KOPT-K1 (cell line): ENCODE results near the gene BAIAP2.

ENCODE experiments used
- H3K27ac ChIP-seq: fragments of 200-600 bp; sonication (generic); 2 replicates; pipeline ENCODE4 v1.5.1; 2016; ENCODE audit warnings: antibody characterized with exemption, mild to moderate bottlenecking, low read depth, low read length; ENCODE audit not compliant: poor library complexity, severe bottlenecking
- H3K36me3 ChIP-seq: fragments of 200-600 bp; sonication (generic); 2 replicates; pipeline ENCODE4 v1.5.1; 2017; ENCODE audit warnings: antibody characterized with exemption, mild to moderate bottlenecking, low read length, moderate library complexity; ENCODE audit not compliant: insufficient read depth
- H3K9me3 ChIP-seq: fragments of 200-600 bp; sonication (generic); 2 replicates; pipeline ENCODE4 v1.5.1; 2017; ENCODE audit warnings: antibody characterized with exemption, low read length, mild to moderate bottlenecking; ENCODE audit not compliant: insufficient read depth, poor library complexity, severe bottlenecking

Gene BAIAP2

DNA sequence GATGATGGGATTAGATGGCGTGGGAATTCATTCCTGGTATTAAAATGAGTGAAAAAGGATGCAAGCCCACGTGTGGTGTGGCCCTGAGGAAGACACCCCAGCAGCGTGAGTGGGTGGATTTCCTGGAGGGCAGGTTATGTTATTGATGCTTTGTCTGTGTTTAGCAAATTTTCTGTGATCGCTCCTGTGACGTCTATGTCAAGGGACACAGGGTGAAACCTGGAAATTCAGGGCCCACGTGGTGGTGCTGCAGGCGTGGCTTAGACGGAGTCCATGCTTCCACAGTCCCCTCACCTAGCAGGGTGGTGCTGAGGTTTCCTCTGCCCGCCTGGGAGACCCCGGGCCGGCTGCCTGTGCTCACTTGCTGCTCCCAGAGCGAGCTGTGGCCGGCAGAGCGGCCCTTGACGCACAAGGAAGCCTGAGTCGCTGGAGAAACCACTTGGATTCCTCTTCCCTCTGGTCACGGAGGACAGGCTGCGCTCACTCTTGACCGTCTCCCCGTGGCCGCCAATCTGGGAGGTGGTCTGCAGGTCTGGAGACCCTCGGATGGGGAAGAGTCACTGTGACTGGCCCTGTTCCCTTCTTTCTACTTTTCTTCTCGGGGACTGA, 23.4 kb downstream of the BAIAP2 start:
- Histone ChIP-seq H3K9me3 (no peaks in the 10 kb centered on the region), H3K27ac (no peak overlapping the region), H3K36me3 (no peaks in the 10 kb centered on the region)

DNA sequence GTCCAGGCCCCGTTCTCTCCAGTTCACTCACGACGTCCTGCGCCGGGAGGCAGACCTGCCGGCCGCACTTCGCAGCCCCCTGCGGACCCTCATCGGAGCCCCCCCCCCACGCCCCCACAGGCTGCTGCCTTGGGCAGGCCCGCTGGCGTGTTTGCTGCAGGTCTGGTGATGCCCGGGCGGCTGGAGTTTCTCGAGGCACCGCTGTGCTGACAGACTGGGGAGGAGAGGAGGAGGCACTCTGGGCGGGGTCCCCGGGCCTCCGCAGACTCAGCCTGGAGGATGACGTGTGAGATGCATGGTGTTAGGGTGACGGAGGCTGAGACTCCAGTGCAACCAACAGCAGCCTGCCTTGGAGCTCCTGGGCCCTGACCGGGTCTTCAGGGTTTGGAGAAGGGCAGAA, 24.1 kb downstream of the BAIAP2 start:
- Histone ChIP-seq H3K36me3 (no peaks in the 10 kb centered on the region), H3K27ac (no peak overlapping the region), H3K9me3 (no peaks in the 10 kb centered on the region)

DNA sequence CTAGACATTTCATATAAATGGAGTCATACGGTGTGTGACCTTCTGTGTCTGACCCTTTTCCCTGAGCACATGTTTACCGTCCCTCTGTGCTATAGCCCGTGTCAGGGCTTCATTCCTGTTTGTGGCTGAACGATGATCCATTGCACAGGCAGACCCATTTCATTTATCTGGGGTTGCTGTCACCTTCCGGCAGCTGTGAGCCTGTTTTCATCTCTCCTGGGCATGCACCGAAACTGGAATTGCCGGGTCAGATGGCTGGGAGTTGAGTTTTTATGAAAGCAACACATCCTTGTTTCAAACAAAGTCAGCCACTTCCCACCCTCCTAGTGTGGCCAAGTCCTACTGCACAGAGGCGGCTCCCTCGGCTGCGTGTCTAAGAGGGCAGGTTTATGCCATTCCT, 25.5 kb downstream of the BAIAP2 start:
- Histone ChIP-seq H3K27ac (no peak overlapping the region), H3K9me3 (no peaks in the 10 kb centered on the region), H3K36me3 (no peaks in the 10 kb centered on the region)

DNA sequence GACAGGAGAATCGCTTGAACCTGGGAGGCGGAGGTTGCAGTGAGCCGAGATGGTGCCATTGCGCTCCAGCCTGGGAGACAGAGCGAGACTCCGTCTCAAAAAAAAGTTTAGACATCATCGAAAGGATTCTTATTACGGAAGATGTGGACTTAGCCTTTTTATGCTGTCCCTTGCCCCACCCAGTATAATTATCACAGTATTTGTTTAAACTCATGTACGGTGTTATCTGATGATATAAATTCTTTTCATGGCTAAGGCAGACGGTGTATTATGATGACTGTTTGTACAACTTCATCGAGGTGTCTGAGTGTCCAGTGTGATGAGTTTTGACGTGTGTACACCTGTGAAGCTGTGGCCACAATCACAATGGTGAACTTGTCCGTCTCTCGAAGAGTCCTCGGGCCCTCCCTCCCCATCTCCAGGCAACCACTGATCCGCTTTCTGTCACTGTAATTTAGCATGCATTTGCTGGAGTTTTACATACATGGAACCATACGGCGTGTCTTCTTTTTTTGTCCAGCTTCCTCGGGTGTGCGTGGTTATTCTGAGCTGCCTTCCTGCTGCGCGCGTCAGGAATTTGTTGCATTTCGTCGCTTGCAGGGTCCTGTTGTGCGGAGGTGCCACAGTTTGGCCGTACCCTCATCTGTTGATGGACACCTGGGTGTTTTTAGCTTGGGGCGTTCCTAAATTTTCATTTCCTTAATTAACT, 26.2 kb downstream of the BAIAP2 start:
- no peaks in the 10 kb centered on the region for H3K9me3 ChIP-seq
- H3K27ac ChIP-seq: no peak overlapping the region
- no peaks in the 10 kb centered on the region for H3K36me3 ChIP-seq

DNA sequence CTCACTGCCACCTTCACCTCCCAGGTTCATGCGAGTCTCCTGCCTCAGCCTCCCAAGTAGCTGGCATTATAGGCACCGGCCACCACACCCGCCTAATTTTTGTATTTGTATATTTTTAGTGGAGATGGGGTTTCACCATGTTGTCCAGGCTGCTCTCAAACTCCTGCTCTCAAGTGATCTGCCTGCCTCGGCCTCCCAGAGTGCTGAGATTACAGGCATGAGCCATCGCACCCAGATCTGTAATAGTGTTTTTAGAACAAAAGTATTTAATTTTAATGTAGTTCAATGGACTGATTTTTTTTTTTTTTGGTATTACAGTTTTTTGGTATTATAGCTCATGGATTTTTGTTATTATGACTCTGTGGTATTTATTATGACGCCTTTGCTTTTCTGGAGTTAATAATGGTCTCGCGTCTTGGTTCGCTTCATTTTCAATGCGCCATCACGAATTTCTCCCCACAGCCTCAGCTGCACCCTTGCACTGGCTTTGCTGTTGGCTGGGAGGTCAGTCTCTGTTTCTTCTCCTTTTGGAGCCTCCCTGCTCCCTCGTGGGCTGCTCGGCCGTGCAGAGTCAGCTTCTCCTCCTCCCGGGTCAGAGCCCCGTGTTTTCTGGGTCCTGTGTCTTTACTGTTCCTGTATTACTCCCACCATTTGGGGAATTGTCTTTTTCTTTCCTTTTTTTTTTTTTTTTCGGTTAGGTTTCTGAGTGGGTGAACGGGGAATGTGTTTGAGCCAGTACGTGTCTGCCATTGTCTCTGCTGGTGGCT, 27.2 kb downstream of the BAIAP2 start:
- H3K36me3 ChIP-seq: no peaks in the 10 kb centered on the region
- no peaks in the 10 kb centered on the region for H3K9me3 ChIP-seq
- H3K27ac ChIP-seq: no peak overlapping the region

DNA sequence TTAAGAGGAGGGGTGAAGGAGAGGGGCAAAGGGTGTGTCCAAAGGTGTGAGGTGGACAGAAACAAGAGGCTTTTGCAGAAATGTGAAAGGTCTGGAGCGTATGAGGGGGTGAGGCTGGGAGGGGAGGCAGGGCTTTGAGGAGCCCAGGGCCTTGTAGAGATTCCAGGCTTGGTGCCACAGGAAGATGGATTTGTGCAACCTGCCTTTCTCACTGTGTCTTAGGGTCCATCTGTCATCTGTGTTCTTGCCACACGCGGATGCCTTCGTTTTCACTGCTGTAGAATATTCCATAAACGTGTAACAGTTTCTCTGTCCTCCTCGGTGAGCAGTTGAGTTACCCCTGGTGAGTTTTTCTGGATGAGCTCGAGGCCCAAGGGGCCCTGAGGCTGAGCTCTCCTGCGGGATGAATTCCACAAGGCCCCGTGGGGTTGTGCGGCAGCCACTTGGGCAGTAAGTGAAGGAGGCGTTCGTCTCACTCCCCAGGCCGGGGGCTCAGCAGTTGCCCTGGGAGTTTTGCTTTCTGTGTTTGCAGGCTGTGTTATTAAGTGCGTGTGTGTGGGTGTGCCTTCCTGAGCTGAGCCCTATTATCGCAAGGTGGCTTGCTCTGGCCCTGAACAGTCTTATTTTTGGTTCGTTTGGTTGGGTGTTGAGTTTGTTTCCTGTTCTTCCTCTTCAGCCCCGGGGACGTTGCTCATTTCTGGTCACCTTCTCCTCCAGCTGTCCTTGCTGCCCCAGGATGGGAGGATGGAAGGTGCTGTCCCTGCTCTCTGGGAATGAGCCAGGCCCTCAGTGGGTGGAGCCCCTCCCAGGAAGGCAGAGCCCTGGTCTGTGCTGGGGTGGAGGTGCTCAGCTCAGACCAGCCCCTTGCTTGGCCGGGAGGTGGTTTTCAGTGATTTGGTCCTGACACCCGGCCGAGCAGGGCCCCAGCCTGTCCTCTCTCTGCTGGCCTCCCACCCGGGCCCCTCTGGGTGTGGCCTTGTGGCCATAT, 28.4 kb downstream of the BAIAP2 start:
- Histone ChIP-seq H3K36me3 (no peaks in the 10 kb centered on the region), H3K9me3 (no peaks in the 10 kb centered on the region), H3K27ac (no peak overlapping the region)

DNA sequence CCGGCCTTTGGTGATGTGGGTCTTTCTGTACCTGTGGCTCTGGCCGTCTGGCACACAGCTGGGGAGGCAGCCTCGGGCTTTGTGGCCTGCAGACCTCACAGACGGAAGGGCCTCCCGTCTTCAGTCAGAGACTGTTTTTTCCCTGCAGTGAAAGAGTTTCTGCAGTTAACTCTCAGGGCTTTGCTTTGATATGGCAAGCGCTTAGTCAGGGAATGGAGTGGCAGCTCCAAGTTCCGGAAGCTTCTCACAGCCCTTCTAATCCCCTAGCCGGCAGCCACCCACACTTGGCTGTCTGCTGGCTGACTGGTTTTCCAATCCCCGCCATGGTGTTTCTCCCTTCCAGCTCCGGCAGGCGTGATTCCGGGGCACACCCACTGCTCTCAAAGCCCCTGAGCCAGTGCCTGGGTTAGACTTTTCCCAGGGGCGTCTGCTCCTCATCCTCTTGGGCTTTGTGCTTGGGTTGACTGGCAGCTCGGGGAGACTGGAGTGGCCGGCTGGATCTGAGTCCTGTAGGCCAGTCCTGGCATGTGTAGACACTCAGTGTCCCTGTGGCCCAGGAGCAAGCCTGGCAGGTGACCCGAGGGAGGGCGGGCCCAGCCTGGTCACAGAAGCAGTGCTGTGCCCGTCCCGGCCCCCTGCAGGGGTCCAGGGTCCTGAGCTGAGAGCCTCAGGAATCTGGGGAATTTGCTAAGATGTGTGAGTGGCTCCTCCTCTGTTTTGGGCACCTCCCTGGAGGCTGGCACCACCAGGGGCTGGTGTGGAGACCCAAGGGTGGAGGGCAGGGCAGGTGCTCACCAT, 29.9 kb downstream of the BAIAP2 start:
- no peaks in the 10 kb centered on the region for H3K36me3 ChIP-seq
- H3K9me3 ChIP-seq: no peaks in the 10 kb centered on the region
- H3K27ac ChIP-seq: no peak overlapping the region

DNA sequence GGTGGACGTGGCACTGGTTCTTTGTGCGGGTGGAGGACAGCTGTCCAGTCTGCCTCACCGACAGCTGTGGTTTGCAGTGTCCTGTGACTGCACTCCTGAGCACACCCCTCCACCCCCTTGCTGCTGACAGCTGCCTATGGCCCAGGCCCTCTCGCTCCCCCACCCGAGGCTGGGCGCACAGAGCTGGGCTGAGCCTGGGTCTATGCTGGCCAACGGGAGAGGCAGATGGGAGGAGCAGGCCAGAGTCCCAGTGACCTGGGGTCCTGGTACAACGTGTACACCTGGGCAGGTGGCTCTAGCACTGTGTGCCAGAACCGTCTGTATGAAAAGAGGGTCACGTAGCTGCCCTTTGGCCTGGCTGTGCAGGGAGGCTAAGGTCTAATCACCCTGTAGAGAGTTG, 30.5 kb downstream of the BAIAP2 start:
- H3K27ac ChIP-seq: no peak overlapping the region

DNA sequence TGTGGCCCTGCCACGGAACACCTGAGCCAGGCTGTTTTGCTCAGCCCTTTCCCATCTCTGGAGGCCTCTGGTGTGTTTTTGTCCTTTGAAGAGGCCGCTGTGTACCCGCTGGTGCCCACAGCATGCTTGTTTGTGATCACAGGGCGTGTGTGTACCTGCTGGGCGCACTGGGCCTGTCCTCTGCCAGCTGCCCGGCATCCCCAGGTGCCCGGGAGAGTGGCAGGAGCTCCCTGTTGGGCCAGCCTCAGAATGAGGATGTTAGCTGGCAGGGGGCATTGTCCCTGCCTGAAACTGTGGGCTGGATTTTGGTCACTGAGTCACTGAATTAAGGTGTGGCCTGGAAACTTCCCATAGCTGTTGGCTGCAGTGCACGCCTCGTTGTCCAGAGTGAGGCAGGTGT, 31.1 kb downstream of the BAIAP2 start:
- Histone ChIP-seq H3K36me3 (no peaks in the 10 kb centered on the region), H3K27ac (no peak overlapping the region), H3K9me3 (no peaks in the 10 kb centered on the region)

More for the DNA sequence above, 30.5 kb downstream of the BAIAP2 start:
- H3K9me3 ChIP-seq: no peaks in the 10 kb centered on the region
- H3K36me3 ChIP-seq: no peaks in the 10 kb centered on the region

DNA sequence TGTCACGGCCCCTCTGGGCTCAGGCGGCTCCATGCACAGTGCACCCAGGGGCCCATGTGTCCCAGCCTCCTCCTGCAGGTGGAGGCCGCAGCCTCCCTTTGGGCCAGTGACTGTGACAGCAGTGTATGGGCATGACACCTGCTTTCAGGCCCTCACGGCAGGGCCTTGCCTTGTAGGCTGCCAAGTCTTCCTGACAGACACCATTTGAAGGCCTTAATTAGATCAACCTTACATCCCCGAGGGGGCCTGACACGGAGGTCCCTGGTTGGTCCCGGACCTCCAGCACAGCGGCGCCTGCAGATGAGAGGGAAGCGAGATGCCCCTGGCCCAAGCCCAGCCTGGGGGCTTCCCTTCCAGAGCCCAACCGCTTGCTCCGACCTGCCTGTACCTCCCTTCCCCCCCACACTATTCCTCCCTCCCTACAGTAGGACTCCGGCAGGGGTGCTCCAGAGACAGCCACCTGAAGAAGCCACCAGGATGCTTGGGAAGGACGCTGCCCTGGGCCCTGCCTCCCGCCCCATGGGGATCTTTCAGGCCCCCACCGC, 31.9 kb downstream of the BAIAP2 start:
- H3K27ac ChIP-seq: no peak overlapping the region

DNA sequence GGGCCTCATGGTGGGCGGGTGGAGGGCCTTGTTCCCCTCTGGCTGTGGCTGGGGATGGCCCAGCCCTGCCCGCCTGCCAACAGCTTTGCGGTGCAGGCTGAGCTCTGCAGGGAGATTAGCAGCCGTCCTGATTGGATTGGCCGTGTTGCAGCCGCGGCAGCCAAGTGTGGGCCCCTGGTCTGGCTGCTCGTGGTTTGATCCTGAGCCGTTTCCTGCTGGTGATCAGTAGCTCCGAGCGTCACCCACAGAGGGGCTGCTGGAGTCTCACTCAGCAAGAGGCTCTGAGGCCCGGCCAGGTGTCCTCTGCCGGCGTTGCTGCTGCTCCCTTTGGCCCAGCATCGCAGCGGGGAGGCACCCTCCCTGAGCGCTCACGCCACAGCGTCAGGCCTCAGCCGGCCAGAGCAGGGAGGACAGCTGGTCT, 32.5 kb downstream of the BAIAP2 start:
- Histone ChIP-seq H3K36me3 (no peaks in the 10 kb centered on the region), H3K27ac (no peak overlapping the region), H3K9me3 (no peaks in the 10 kb centered on the region)

More for the DNA sequence above, 31.9 kb downstream of the BAIAP2 start:
- Histone ChIP-seq H3K9me3 (no peaks in the 10 kb centered on the region), H3K36me3 (no peaks in the 10 kb centered on the region)

DNA sequence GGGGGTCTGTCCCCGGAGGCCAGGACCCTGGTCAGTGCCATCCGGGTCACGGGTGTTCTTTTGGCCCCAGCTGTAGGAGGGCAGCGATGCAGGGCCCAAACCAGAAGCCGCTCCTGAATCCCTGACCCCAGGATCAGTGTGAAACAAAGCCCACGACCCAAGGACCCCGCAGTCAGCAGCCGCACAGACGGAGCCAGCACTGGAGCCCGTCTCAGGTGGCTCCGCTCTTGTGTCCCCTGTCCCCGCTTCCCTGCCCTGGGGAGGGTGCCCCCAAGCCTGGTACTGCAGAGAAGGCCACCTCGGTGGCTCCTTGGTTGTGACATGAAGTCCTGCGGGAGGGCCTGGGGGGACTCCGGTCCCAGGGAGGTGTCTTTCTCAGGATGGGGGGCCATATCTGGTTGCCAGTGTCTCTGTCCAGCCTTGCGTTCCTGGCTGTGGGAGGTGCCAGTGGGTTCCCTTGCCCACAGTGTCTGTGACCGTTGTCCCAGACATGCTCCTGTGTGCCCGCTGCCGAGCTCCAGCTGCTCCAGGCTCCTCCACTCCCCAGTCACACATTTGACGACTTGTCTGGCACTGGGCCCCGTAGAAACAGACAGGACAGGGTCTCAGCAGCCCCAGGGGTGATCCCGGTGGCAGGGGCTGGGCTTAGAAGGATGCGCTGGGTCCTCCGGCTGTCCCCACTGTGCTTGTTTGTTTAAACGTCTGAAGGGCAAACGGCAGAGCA, 33.6 kb downstream of the BAIAP2 start:
- Histone ChIP-seq H3K9me3 (no peaks in the 10 kb centered on the region), H3K27ac (no peak overlapping the region), H3K36me3 (no peaks in the 10 kb centered on the region)

DNA sequence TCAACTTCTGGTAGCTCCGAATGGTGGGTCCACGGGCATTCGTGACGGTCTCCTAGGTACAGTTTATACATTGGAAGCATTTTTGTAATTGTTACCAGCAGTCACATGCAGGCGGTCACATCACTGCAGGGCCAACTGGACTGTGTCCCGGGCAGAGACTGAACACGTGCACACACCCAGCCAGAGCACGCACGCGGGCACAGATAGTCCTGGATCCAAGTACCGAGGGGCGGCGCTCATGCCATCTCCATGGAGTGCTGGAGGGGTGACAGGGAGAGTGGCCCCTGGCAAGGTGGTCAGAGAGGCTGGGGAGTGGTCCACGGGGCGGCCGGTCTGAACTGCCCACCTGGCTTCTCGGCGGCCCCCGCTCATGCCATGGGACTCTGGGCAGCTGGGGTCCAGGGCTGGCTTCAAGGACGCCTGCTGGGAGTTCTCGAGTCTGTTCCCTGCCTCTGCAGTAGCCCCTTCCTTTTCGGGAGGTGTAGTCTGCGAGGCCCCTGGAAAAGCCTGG, 34.2 kb downstream of the BAIAP2 start:
- Histone ChIP-seq H3K9me3 (no peaks in the 10 kb centered on the region), H3K27ac (no peak overlapping the region), H3K36me3 (no peaks in the 10 kb centered on the region)
